Cardiac muscle cell (in vitro differentiated cells and primary cell): Measurements from ENCODE around the gene SLC9A9. TPM values are rescaled to one million over a fixed set of nuclear protein-coding genes. Genes with fewer than 3 reads are reported as not detected.
A peak's percentile ranks its signal among the peaks of the same experiment; 100 is the strongest.

ENCODE experiments used
- DNase-seq, 2 donors: peaks; one replicate each; pipeline versions ENCODE4 v3.0.0 to v3.0.0-alpha.2; 2010 to 2017; ENCODE audit warnings: low read depth in 1 of 2, low spot score in 1 of 2
- H3K27ac ChIP-seq: fragments of 200-600 bp; sonication (generic); 2 replicates; pipeline ENCODE4 v1.5.1; 2016
- H3K27me3 ChIP-seq: fragments of 200-600 bp; sonication (generic); 2 replicates; pipeline ENCODE4 v1.6.0; 2016; ENCODE audit warnings: control low read depth
- H3K36me3 ChIP-seq: fragments of 200-600 bp; sonication (generic); 2 replicates; pipeline ENCODE4 v1.5.1; 2016; ENCODE audit warnings: control low read depth
- H3K4me1 ChIP-seq: fragments of 200-600 bp; sonication (generic); 2 replicates; pipeline ENCODE4 v1.8.1; 2017; ENCODE audit warnings: low read depth, mild to moderate bottlenecking, mixed run types
- H3K4me3 ChIP-seq: fragments of 200-600 bp; sonication (generic); 2 replicates; pipeline ENCODE4 v1.5.1; 2016; ENCODE audit warnings: mild to moderate bottlenecking
- H3K9me3 ChIP-seq: fragments of 200-600 bp; sonication (generic); 2 replicates; pipeline ENCODE4 v1.5.1; 2017; ENCODE audit warnings: low read depth, mild to moderate bottlenecking, control low read depth
- CTCF ChIP-seq: IDR thresholded peaks from 2 replicates; pipeline ENCODE4 v1.5.1; 2012; ENCODE audit warnings: low read depth, mild to moderate bottlenecking, low read length
- polyA plus RNA-seq: library from polyadenylated mRNA; unstranded; fragments of >200 nt; fragmentation: Nextera tagmentation; extraction: Ambion mirVana; gene quantifications from 2 replicates; pipeline ENCODE4 v1.2.1, GENCODE V29; 2016
- total RNA-seq: library from RNA; depleted of rRNA; stranded (reverse); fragments of >200 nt; gene quantifications from 2 replicates; pipeline ENCODE4 v1.2.3, GENCODE V29; 2016

The SLC9A9 gene
- total and polyA plus RNA-seq, 2 experiments from 2014 or later = 0.73 to 1.5 TPM

GRCh38 chr3:143769616-143770015, 78.7 kb downstream of the SLC9A9 start:
- H3K27me3 ChIP-seq = no peaks in the 10 kb centered on the region
- no peak overlapping the region for H3K27ac ChIP-seq
- H3K9me3 ChIP-seq = no peaks in the 10 kb centered on the region
- H3K4me1 ChIP-seq = no peaks in the 10 kb centered on the region
- H3K4me3 ChIP-seq = no peak overlapping the region
- DNase-seq = peak in 1 of 2 donors; percentile 91
- no peaks in the 10 kb centered on the region for H3K36me3 ChIP-seq
- TF ChIP-seq CTCF = no peak

GRCh38 chr3:143764840-143765239, 83.4 kb downstream of the SLC9A9 start:
- H3K4me1 ChIP-seq = no peaks in the 10 kb centered on the region
- no peak for TF ChIP-seq CTCF
- H3K9me3 ChIP-seq = no peaks in the 10 kb centered on the region
- H3K27ac ChIP-seq = no peak overlapping the region
- H3K27me3 ChIP-seq = no peaks in the 10 kb centered on the region
- H3K4me3 ChIP-seq = no peak overlapping the region
- DNase-seq = no peak
- H3K36me3 ChIP-seq = no peaks in the 10 kb centered on the region

- Histone ChIP-seq H3K27me3 (no peaks in the 10 kb centered on the region), H3K4me3 (no peak overlapping the region), H3K27ac (no peak overlapping the region), H3K36me3 (no peaks in the 10 kb centered on the region), H3K4me1 (no peaks in the 10 kb centered on the region), H3K9me3 (no peaks in the 10 kb centered on the region)
- DNase-seq = peak in 1 of 2 donors; percentile 50
- peak; percentile 52 for TF ChIP-seq CTCF
Observed at GRCh38 chr3:143763564-143764162, 84.6 kb downstream of the SLC9A9 start.

GRCh38 chr3:143757691-143758090, 90.6 kb downstream of the SLC9A9 start:
- no peak for DNase-seq
- H3K27ac ChIP-seq = no peak overlapping the region
- H3K4me1 ChIP-seq = no peaks in the 10 kb centered on the region
- no peaks in the 10 kb centered on the region for H3K9me3 ChIP-seq
- no peak for TF ChIP-seq CTCF
- H3K36me3 ChIP-seq = no peaks in the 10 kb centered on the region
- H3K4me3 ChIP-seq = no peak overlapping the region
- no peaks in the 10 kb centered on the region for H3K27me3 ChIP-seq

GRCh38 chr3:143755978-143756377, 92.3 kb downstream of the SLC9A9 start:
- Histone ChIP-seq H3K27ac (no peak overlapping the region), H3K9me3 (no peaks in the 10 kb centered on the region), H3K4me1 (no peaks in the 10 kb centered on the region), H3K27me3 (no peaks in the 10 kb centered on the region), H3K36me3 (no peaks in the 10 kb centered on the region), H3K4me3 (no peak overlapping the region)
- no peak for TF ChIP-seq CTCF
- DNase-seq = no peak
